Vagina (tissue), 2 donors: ENCODE results near the gene CFAP161.

Experiments
- POLR2A ChIP-seq, 2 donors: fragments of 450-650 bp; IDR thresholded peaks; one replicate each; pipeline ENCODE4 v1.6.1; 2017; ENCODE audit warnings: antibody characterized with exemption in 2 of 2, mild to moderate bottlenecking in 2 of 2, moderate library complexity in 2 of 2
- POLR2AphosphoS5 ChIP-seq, 2 donors: sonication (generic); formaldehyde crosslinking; IDR thresholded peaks; one replicate each; pipeline ENCODE4 v1.9.0; 2017; ENCODE audit warnings: antibody characterized with exemption in 2 of 2, mild to moderate bottlenecking in 2 of 2, low read depth in 1 of 2; ENCODE audit not compliant: insufficient read depth in 1 of 2
- TF ChIP-seq, protein P1 (sequence below), 3 experiments: fragments of 450-650 bp in 2 of 3; fragments of 200-600 bp in 1 of 3; sonication (generic) in 1 of 3; IDR thresholded peaks; one replicate each; pipeline ENCODE4 v1.5.1; 2017 to 2019; ENCODE audit warnings: antibody characterized with exemption in 3 of 3, mild to moderate bottlenecking in 2 of 3, moderate library complexity in 2 of 3

DNA sequence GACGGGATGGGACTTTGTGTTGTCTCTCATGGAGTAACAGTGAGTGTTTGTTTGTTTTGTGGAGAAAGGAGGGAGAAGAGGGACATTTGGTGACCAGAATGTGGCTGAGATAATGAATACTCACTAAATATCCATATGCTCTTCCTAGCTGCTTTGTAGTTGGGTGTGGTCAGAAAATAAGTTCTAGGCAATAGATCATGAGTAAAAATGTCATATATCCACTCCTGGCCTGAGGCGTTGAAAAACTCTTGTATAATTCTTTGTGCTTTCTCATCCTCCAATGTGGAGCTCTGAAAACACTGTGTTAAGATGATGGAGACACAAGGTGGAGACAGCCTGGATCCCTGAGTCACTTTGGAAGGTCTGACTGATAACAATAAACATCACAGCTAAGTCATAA lies 34.6 kb downstream of the CFAP161 start:
- TF ChIP-seq, protein P1, sequence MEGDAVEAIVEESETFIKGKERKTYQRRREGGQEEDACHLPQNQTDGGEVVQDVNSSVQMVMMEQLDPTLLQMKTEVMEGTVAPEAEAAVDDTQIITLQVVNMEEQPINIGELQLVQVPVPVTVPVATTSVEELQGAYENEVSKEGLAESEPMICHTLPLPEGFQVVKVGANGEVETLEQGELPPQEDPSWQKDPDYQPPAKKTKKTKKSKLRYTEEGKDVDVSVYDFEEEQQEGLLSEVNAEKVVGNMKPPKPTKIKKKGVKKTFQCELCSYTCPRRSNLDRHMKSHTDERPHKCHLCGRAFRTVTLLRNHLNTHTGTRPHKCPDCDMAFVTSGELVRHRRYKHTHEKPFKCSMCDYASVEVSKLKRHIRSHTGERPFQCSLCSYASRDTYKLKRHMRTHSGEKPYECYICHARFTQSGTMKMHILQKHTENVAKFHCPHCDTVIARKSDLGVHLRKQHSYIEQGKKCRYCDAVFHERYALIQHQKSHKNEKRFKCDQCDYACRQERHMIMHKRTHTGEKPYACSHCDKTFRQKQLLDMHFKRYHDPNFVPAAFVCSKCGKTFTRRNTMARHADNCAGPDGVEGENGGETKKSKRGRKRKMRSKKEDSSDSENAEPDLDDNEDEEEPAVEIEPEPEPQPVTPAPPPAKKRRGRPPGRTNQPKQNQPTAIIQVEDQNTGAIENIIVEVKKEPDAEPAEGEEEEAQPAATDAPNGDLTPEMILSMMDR (IDR thresholded peaks at IDR 0.05): no peak
- TF ChIP-seq POLR2A (IDR thresholded peaks at IDR 0.05) (no peak), POLR2AphosphoS5 (IDR thresholded peaks at IDR 0.05; ENCODE audit: insufficient read depth in 1 of 2, low read depth in 1 of 2) (no peak)
